OCI-LY3 (cell line): ENCODE results near the gene DDX10.

Experiments used
- CTCF ChIP-seq: fragments of 200-600, 300-600 bp; sonication (generic); IDR thresholded peaks from 2 replicates; pipeline ENCODE4 v1.5.1; 2014; ENCODE audit warnings: antibody characterized with exemption, low read length, low read depth
- EZH2phosphoT487 ChIP-seq: fragments of 200-600 bp; shearing (Covaris generic); IDR thresholded peaks from 2 replicates; pipeline ENCODE4 v1.6.1; 2018; ENCODE audit warnings: antibody characterized with exemption, mixed run types, low read depth

GRCh38 chr11:108863528-108863927 is 198.7 kb downstream of the DDX10 start:
- no peak for TF ChIP-seq CTCF
- TF ChIP-seq EZH2phosphoT487 = no peak
